HCT116 (cell line): ENCODE data around the gene NFXL1. TPM values are rescaled to one million over a fixed set of nuclear protein-coding genes. Genes with fewer than 3 reads are reported as not detected.

Experiments used
- ATAC-seq: fragments of 200-7000 bp; cut with Tn5 transposase; 2 replicates; pipeline ENCODE4 v1.9.1; 2020; ENCODE audit warnings: mild to moderate bottlenecking, moderate library complexity
- BruUV-seq: library from RNA; stranded (reverse); fragments of 400-500 nt; replicated peaks from 2 replicates; lab custom pipeline; 2021; lab: Mats Ljungman, UMichigan
- CTCF ChIA-PET: fragments of 300-600 bp; sonication (Branson Sonifier 250); formaldehyde crosslinking; loops from one replicate; lab custom pipeline; 2021; ENCODE audit warnings: antibody characterized with exemption; lab: Charles Lee
- POLR2A ChIA-PET: fragments of 300-600, 350-600 bp; sonication (Branson Sonifier 250); formaldehyde crosslinking; loops from one replicate; lab custom pipeline; 2021; ENCODE audit warnings: antibody characterized with exemption; lab: Charles Lee
- RAD21 ChIA-PET, 2 experiments: fragments of 300-600 bp; sonication (Branson Sonifier 250); formaldehyde crosslinking; loops; one replicate each; lab custom pipeline; 2023; ENCODE audit warnings: low total read pairs in 2 of 2; ENCODE audit not compliant: uncharacterized antibody in 2 of 2, unreplicated experiment in 2 of 2, low non-redundant PET in 1 of 2; lab: Charles Lee
- DNase-seq: peaks from one replicate; pipeline ENCODE4 v3.0.0-alpha.2; 2010; ENCODE audit warnings: low read depth, low spot score
- H2AFZ ChIP-seq: fragments of 200-600 bp; shearing (Covaris generic), sonication (generic); 2 replicates; pipeline ENCODE4 v1.6.1; 2017; ENCODE audit warnings: low read depth, mixed run types, mixed read lengths, antibody characterized with exemption, low read length; ENCODE audit not compliant: poor library complexity, severe bottlenecking
- H3K27ac ChIP-seq: 2 replicates; pipeline ENCODE4 v1.5.1; 2012; ENCODE audit warnings: low read depth, low read length
- H3K27me3 ChIP-seq: fragments of 200-600 bp; sonication (generic); 2 replicates; pipeline ENCODE4 v1.6.1; 2016; ENCODE audit warnings: mixed run types, low read length, mixed read lengths; ENCODE audit not compliant: insufficient read depth
- H3K36me3 ChIP-seq, 2 experiments: fragments of 200-500 bp in 1 of 2; fragments of 200-600 bp in 1 of 2; sonication (Bioruptor generic) in 1 of 2; sonication (generic) in 1 of 2; 2 replicates each; pipeline versions ENCODE4 v1.5.1 to v1.6.1; 2014 to 2016; ENCODE audit warnings: low read length in 2 of 2, inconsistent platforms in 1 of 2, mixed read lengths in 1 of 2, mixed run types in 1 of 2; ENCODE audit not compliant: insufficient read depth in 2 of 2, control insufficient read depth in 1 of 2
- H3K4me1 ChIP-seq, 2 experiments: fragments of 200-600 bp in 1 of 2; sonication (generic) in 1 of 2; 2 replicates each; pipeline versions ENCODE4 v1.5.1 to v1.6.1; 2012 to 2017; ENCODE audit warnings: low read length in 2 of 2, inconsistent platforms in 1 of 2, mild to moderate bottlenecking in 1 of 2, mixed read lengths in 1 of 2, mixed run types in 1 of 2, moderate library complexity in 1 of 2; ENCODE audit not compliant: insufficient read depth in 2 of 2, control insufficient read depth in 1 of 2
- H3K4me2 ChIP-seq: fragments of 200-600 bp; sonication (generic); 2 replicates; pipeline ENCODE4 v1.6.1; 2017; ENCODE audit warnings: mixed run types, low read length, mixed read lengths
- H3K4me3 ChIP-seq, 2 experiments: fragments of 200-600 bp in 1 of 2; sonication (generic) in 1 of 2; replicated peaks in 1 of 2; 2 replicates each; pipeline ENCODE4 v1.5.1; 2011 to 2016; ENCODE audit warnings: low read length in 2 of 2, control low read depth in 1 of 2, low read depth in 1 of 2, mild to moderate bottlenecking in 1 of 2, mixed read lengths in 1 of 2, mixed run types in 1 of 2
- H3K79me2 ChIP-seq: fragments of 200-600 bp; sonication (generic); 2 replicates; pipeline ENCODE4 v1.6.1; 2017; ENCODE audit warnings: mild to moderate bottlenecking, mixed run types, low read length, moderate library complexity, mixed read lengths; ENCODE audit not compliant: insufficient read depth
- H3K9ac ChIP-seq: fragments of 200-600 bp; sonication (generic); 2 replicates; pipeline ENCODE4 v1.6.1; 2016; ENCODE audit warnings: low read length, mixed read lengths
- H3K9me2 ChIP-seq: fragments of 200-600 bp; sonication (generic), shearing (Covaris generic); 2 replicates; pipeline ENCODE4 v1.6.1; 2017; ENCODE audit warnings: mixed run types, mild to moderate bottlenecking, moderate library complexity; ENCODE audit not compliant: insufficient read depth
- H3K9me3 ChIP-seq, 2 experiments: fragments of 200-500 bp in 1 of 2; fragments of 200-600 bp in 1 of 2; sonication (Bioruptor generic) in 1 of 2; sonication (generic) in 1 of 2; 2 replicates each; pipeline ENCODE4 v1.6.1; 2014 to 2017; ENCODE audit warnings: low read length in 2 of 2, mixed read lengths in 2 of 2, inconsistent platforms in 1 of 2, low read depth in 1 of 2, mild to moderate bottlenecking in 1 of 2, mixed run types in 1 of 2, moderate library complexity in 1 of 2; ENCODE audit not compliant: control insufficient read depth in 1 of 2, insufficient read depth in 1 of 2
- H4K20me1 ChIP-seq: fragments of 200-600 bp; sonication (generic), shearing (Covaris generic); 2 replicates; pipeline ENCODE4 v1.6.1; 2017; ENCODE audit warnings: mixed run types, mild to moderate bottlenecking, moderate library complexity; ENCODE audit not compliant: insufficient read depth
- ATF3 ChIP-seq: IDR thresholded peaks from 2 replicates; pipeline ENCODE4 v1.6.1; 2012
- CBX3 ChIP-seq: IDR thresholded peaks from 2 replicates; pipeline ENCODE4 v1.6.1; 2012; ENCODE audit warnings: low read depth
- CEBPB ChIP-seq: IDR thresholded peaks from 2 replicates; pipeline ENCODE4 v1.6.1; 2012; ENCODE audit warnings: low read depth
- CTCF ChIP-seq, 3 experiments: fragments of 200-600 bp in 1 of 3; sonication (generic) in 1 of 3; IDR thresholded peaks in 2 of 3; conservative IDR thresholded peaks in 1 of 3; 2 replicates each; pipeline ENCODE4 v1.5.1; 2012 to 2017; ENCODE audit warnings: low read depth in 2 of 3, low read length in 2 of 3, antibody characterized with exemption in 1 of 3, borderline replicate concordance in 1 of 3, control low read depth in 1 of 3, mild to moderate bottlenecking in 1 of 3, mixed read lengths in 1 of 3, mixed run types in 1 of 3, moderate library complexity in 1 of 3; ENCODE audit not compliant: insufficient read depth in 1 of 3
- EGR1 ChIP-seq: IDR thresholded peaks from 2 replicates; pipeline ENCODE4 v1.6.1; 2012; ENCODE audit warnings: low read depth
- ELF1 ChIP-seq: IDR thresholded peaks from 2 replicates; pipeline ENCODE4 v1.6.1; 2012; ENCODE audit warnings: low read depth, borderline replicate concordance
- EZH2phosphoT487 ChIP-seq: fragments of 200-600 bp; IDR thresholded peaks from 2 replicates; pipeline ENCODE4 v1.6.1; 2018; ENCODE audit warnings: antibody characterized with exemption, borderline replicate concordance
- JUND ChIP-seq: IDR thresholded peaks from 2 replicates; pipeline ENCODE4 v1.6.1; 2012
- POLR2A ChIP-seq: IDR thresholded peaks from 2 replicates; pipeline ENCODE4 v1.7.0; 2011; ENCODE audit warnings: borderline replicate concordance; ENCODE audit not compliant: insufficient read depth, insufficient read length; ENCODE audit errors: extremely low read depth
- POLR2AphosphoS5 ChIP-seq: IDR thresholded peaks from 2 replicates; pipeline ENCODE4 v1.6.1; 2011; ENCODE audit warnings: mild to moderate bottlenecking, low read depth, low read length, moderate library complexity
- RAD21 ChIP-seq: IDR thresholded peaks from 2 replicates; pipeline ENCODE4 v1.6.1; 2012; ENCODE audit warnings: low read depth, mild to moderate bottlenecking
- REST ChIP-seq: IDR thresholded peaks from 2 replicates; pipeline ENCODE4 v1.6.1; 2012; ENCODE audit warnings: low read depth
- TCF7L2 ChIP-seq: IDR thresholded peaks from 2 replicates; pipeline ENCODE4 v1.7.0; 2011; ENCODE audit warnings: borderline replicate concordance, inconsistent platforms; ENCODE audit not compliant: insufficient read depth, insufficient read length; ENCODE audit errors: extremely low read depth
- YY1 ChIP-seq: IDR thresholded peaks from 2 replicates; pipeline ENCODE4 v1.6.1; 2011; ENCODE audit warnings: low read length, low read depth, moderate library complexity, mild to moderate bottlenecking; ENCODE audit not compliant: insufficient replicate concordance; ENCODE audit errors: extremely low read depth
- intact Hi-C: fragments of 100-400 bp; cut with micrococcal nuclease; formaldehyde crosslinking; loops from 2 replicates; pipeline ENCODE4 v1.10.0; 2022
- total RNA-seq: library from RNA; stranded (reverse); gene quantifications from one replicate; pipeline ENCODE4 v1.2.1, GENCODE V29; 2021; ENCODE audit not compliant: unreplicated experiment

NFXL1 gene
- total RNA-seq, 1 experiment from 2014 or later = 26.8 TPM

GRCh38 chr4:47882228-47882627, 32.2 kb downstream of the NFXL1 start:
- no peaks in the 10 kb centered on the region for H3K9me2 ChIP-seq
- intact Hi-C loops = no loop called here
- no peaks in the 10 kb centered on the region for H3K9me3 ChIP-seq
- ATAC-seq (no peak), DNase-seq (no peak)
- H3K27me3 ChIP-seq = no peaks in the 10 kb centered on the region
- no peak overlapping the region for H2AFZ ChIP-seq
- ChIA-PET RAD21 (no interaction called here), CTCF (no interaction called here), POLR2A (no interaction called here)
- no peak overlapping the region for H3K27ac ChIP-seq
- TF ChIP-seq YY1 (no peak), CEBPB (no peak)
- H3K4me2 ChIP-seq = no peak overlapping the region
- H3K4me3 ChIP-seq = no peak overlapping the region
- no peaks in the 10 kb centered on the region for H3K4me1 ChIP-seq
- H3K36me3 ChIP-seq = peaks cover 52 to 60% of the 10 kb centered on the region in 2 experiments
- no peaks in the 10 kb centered on the region for H3K79me2 ChIP-seq
- no peak overlapping the region for H3K9ac ChIP-seq
- BruUV-seq = no TSS peak
- 0 out of 2 replicates have a peak, but pooled peaks cover 6% of the 10 kb centered on the region for H4K20me1 ChIP-seq

GRCh38 chr4:47879458-47879857, 34.9 kb downstream of the NFXL1 start:
- DNase-seq (no peak), ATAC-seq (no peak)
- TF ChIP-seq JUND = no peak
- TF ChIP-seq ATF3 = no peak
- TF ChIP-seq CBX3 = no peak
- no peak for TF ChIP-seq CTCF (IDR thresholded peaks at IDR 0.05 in 2 of 3, conservative IDR thresholded peaks at IDR 0.05 in 1 of 3; ENCODE audit: borderline replicate concordance in 1 of 3, insufficient read depth in 1 of 3, low read depth in 2 of 3, low read length in 2 of 3)
- no peak for TF ChIP-seq EGR1
- TF ChIP-seq TCF7L2 = no peak
- TF ChIP-seq POLR2AphosphoS5 = no peak
- TF ChIP-seq EZH2phosphoT487 = no peak
- no peak for TF ChIP-seq POLR2A
- TF ChIP-seq REST = no peak
- TF ChIP-seq RAD21 = no peak
- no peak for TF ChIP-seq ELF1
- no peak overlapping the region for H3K27ac ChIP-seq
- H3K9me3 ChIP-seq = no peaks in the 10 kb centered on the region
- no peak overlapping the region for H2AFZ ChIP-seq
- H3K4me3 ChIP-seq = no peak overlapping the region
- H3K9me2 ChIP-seq = no peaks in the 10 kb centered on the region
- no peaks in the 10 kb centered on the region for H3K4me1 ChIP-seq
- H3K9ac ChIP-seq = no peak overlapping the region
- ChIA-PET POLR2A (interaction anchor here (0.7 kb wide), 1 partner anchor 20 kb away, joined by 6 read pairs; no protein-coding TSS in a partner anchor), CTCF (no interaction called here), RAD21 (no interaction called here)
- H3K79me2 ChIP-seq = no peaks in the 10 kb centered on the region
- intact Hi-C loops = no loop called here
- H3K4me2 ChIP-seq = no peak overlapping the region
- peaks cover 55 to 66% of the 10 kb centered on the region in 2 experiments for H3K36me3 ChIP-seq
- BruUV-seq = no TSS peak
- 0 out of 2 replicates have a peak, but pooled peaks cover 6% of the 10 kb centered on the region for H4K20me1 ChIP-seq
- no peaks in the 10 kb centered on the region for H3K27me3 ChIP-seq
